HG02885 (cell line): ENCODE data around the gene CIB4.

Experiments
- ATAC-seq: cut with Tn5 transposase; IDR thresholded peaks from one replicate; pipeline ENCODE4 v1.9.1; 2021; ENCODE audit warnings: mild to moderate bottlenecking; ENCODE audit not compliant: unreplicated experiment, poor library complexity

Gene CIB4

DNA sequence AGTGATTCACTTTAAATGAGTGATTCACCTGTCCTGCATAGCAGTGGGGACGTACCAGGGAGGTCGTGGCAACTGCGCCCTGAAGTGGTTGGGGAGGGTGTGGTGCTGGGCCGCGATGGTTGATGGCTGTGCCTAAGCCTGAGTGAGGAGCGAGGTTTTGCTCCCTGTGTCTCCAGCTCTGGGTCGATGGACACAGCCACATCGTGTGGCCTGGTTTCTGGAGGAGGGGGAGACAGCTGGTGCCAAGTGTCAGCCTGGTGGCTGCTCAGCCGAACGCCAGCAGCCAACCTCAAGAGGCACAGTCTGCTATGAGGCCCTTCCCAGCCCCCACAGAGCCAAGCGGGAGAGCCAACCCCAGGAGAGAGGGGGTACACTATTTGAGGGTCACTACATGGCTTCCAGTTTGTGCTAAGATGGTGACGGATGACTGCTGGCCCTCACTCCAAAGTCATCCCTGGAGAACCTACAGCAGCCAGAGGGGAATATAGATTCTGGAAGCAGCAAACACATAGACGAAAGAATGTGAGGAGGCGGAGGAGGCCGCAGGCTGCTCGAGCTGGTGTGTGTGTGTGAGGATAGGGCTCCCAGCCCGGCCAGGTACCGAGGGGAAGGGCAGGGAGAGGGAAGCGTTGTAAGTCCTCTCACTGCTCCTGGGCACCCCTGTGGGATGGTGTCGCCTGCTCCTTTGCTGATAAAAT lies 104.6 kb downstream of the CIB4 start:
- no peak for ATAC-seq

DNA sequence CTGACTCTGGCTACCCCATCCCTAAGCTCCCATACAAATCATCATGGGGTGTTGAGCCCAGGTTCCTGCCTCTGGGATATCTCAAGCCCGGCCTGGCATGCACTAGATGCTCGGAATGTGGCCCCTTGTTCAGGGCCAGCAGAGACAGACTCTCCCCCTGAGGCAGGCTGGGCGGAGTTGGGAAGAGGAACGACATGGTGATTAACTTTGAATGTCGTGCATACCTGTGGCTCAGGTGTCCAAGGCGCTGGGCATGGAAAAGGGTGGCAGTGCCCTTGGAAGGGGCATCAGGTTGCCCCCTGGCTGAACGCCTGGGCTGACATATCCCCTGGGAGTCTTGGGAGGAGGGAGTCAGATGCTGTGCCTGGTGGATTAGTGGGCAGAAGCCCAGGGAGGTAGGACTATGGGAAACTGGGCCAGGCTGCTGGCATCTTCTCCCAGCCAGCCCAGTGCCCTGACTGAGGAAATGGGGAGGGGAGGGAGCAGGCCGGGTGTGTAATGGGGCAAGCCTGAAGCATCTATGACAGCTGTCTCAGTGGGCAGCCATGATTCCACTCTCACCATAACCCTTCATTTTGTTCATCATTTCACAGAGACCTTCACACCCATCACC lies 105.4 kb downstream of the CIB4 start:
- no peak for ATAC-seq

DNA sequence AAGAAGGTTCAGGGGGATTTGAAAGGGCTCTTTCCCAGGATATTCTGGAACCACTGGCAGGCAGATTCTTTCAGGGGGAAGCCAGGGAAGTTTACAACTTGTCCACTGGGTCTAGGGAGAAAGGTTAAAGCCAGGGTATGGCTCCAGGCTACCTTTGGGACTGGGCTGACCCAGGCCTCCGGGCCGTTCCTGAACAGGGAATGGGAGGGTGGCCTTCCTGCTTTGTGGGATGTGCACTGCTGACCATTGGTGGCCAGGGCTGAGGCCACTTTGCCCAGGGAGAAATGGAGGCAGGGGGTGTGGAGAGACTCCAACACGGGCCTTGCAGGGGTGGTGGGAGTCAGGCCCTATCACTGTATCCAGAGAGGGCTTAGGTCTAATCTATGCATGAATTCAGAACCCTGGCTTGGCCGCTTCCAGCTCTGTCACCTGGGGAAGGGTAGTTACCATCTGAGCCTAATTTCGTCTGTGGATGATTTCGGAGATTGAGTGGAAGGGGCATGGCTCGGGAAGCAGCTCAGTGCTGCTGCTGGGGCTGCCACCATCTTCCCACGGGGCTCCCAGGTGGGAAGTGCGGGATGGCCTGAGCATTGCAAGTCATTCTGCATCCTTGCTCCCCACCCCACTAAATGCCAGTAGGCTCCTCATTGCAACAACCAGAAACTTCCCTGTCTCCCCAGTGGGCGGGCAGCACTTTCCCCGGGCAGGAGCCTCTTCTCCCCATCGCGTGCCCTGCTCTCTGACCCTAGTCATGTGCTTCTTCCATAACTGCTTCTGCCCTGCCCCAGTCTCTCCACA lies 106.1 kb downstream of the CIB4 start:
- ATAC-seq, result no peak

DNA sequence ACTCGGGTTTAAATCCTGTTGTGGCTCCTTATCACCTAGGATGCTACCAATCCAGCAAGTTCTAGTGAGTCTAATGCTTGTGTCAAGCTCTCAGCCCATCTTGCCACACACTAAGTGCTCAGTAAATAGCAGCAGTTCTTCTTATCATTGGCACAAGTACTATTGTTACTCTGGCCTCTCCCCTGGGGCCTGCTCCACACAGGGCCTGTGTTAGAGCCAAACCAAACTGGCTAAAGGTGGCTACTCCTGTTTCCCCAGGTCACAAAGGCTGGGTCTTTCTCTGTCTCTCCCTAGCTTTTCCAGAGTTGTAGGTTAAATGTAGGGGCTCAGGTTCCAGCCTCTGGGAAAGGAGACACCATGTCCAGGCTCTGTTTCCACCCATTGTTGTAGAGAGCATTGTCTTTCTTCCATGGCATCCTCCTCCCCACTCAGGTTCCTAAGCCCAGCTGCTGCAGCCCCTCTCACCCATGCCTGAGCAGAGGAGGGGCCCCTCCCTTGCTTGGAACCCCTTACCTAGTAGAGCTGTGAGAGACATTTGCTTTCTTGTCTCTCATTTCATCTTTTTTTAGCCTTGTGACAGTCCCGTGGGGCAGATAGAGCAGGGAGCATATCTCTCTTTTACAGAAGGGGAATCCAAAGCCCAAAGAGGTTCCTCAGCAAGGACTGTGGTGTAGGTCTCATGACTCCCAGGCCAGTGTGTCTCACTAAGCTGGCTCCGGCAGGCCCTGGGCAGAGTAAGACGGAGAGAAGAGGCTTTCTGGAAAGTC lies 106.9 kb downstream of the CIB4 start:
- no peak for ATAC-seq

DNA sequence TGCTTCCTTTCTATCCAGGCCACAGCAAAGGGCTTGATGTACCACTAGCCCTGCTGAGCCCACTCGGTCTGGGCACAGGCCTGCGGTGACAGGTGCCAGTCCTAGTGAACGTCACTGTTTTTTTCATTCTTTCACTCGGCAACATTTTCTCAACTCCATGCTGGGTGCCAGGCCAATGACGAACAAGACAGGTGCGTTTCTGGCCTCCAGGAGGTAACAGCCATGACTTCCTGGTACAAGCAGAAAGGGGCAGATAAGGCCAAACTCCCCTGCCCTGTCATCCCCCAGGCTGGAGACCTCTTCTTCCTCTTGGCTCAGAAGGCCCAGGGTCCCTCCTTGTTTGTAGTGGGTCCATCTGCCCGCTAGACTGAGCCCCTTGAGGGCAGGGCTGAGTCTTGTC lies 107.5 kb downstream of the CIB4 start:
- no peak for ATAC-seq

DNA sequence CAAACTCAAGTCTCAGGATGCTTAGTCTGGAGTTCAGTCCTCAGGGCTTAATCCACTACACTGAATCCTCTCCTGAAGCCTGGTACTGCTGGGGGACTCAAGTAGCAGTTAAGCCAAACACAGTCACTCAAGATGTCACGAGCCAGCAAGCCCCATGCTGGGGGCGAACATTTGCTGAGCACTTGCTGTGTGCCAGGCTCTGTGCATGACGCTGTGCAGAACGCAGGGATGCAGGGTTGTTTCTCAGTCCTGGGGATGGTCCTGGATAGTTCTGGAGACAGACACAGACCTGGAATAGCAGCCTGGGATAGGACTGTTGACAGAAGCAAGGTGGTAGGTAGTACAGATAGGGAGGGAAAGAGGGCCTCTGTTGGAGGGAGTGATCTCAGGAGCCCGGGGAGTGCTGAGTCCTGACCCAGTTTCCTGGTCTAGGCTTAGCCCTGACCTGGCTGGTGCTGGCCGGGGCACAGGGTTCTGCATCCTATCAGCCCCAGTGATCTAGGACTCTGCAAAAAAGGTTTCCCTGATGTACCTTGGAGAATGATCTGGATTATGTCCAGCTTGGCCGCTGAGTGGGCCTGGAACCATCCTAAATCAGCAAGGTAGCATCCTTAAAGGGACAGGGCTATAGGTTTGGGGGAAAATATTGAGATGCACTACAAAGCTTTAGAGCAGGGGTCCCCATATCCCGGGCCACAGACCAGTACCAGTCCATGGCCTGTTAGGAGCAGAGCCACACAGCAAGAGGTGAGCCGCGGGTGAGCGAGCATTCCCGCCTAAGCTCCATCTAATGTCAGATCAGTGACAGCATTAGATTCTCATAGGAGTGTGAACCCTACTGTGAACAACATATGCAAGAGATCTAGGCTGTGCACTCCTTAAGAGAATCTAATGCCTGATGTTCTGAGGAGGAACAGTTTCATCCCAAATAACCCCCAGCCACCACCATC lies 108.6 kb downstream of the CIB4 start:
- no peak for ATAC-seq
